ENCODE measurements around the gene GABRB1.

- TF ChIP-seq EZH2 (IDR thresholded peaks at IDR 0.05; ENCODE audit: borderline replicate concordance, low read length) (no peak), CTCF (conservative IDR thresholded peaks at IDR 0.05 in 1 of 2, IDR thresholded peaks at IDR 0.05 in 1 of 2; ENCODE audit: extremely low read depth in 1 of 2, insufficient read depth in 1 of 2, low read depth in 1 of 2, low read length in 2 of 2) (no peak)
Measured at GRCh38 chr4:47088298-47088697, 56.9 kb downstream of the GABRB1 start.

Data from mammary epithelial cell (primary cell).